GM19463 (cell line): ENCODE measurements around the gene ZNF84.

ENCODE experiments used
- ATAC-seq: cut with Tn5 transposase; IDR thresholded peaks from one replicate; pipeline ENCODE4 v1.9.1; 2021; ENCODE audit warnings: mild to moderate bottlenecking, moderate library complexity; ENCODE audit not compliant: unreplicated experiment

ZNF84 gene

DNA sequence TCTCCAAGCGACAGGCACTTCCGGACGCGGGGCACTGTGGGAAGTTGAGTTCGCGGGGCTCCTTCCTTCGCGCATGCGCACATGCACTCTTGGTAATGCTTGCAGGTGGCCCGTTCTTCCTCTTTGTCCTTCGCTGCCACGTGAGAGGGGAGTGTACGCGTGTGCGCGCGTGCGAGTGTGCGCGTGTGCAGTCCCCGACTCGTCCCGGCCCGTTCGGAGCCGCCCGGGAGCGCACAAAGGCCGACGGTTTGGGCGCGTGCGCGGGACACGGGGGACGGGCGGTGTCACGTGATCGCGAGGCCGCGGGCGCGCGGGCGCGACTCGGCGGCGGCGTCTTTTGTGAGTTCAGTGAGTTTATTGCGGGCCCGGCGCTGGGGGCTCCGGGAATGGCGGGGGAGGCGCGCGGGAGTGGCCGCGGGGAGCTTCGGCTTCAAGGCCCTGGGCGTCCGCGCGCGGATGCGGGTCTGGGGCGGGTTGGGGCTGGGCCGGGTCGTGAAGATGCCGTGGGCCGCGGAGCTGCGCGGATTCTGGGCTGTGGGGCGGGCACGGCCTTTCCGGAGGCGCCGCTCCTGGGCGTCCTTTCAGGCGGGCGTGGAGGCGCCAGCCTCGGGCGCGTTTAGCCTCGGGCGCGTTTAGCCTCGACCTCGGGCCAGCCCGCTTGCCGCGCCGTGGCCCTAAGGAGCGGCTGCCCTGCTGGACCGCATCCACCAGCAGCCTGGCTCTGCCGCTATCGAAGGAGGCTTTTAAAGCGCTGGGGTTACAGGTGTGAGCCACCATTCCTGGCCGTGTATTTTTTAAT lies at the start of gene ZNF84:
Gene ZNF84, plus strand, starts transcription at position 303 of the 799 bp plus-strand sequence. CDS start 3,959 bp downstream, outside the sequence.
- ATAC-seq: peak; percentile 97

DNA sequence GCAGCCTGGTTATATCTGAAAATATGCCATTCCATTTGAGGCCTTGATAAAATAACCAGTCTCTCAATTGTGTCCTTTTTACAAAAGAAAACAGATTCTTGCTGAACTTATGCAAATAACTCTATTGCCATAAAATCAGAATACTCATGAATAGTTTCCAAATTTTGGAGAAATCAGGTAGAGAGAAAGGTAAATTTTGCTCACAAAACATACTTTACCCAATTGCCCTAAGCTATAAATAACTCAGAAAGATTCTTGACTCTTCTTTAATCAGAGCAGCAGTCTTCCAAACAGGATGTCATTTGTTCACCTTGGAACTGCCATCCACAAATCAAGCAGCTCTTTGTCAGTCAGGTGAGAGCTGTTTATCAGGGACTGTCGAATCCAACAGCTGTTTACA lies 38.6 kb upstream of the ZNF84 start:
- no peak for ATAC-seq

DNA sequence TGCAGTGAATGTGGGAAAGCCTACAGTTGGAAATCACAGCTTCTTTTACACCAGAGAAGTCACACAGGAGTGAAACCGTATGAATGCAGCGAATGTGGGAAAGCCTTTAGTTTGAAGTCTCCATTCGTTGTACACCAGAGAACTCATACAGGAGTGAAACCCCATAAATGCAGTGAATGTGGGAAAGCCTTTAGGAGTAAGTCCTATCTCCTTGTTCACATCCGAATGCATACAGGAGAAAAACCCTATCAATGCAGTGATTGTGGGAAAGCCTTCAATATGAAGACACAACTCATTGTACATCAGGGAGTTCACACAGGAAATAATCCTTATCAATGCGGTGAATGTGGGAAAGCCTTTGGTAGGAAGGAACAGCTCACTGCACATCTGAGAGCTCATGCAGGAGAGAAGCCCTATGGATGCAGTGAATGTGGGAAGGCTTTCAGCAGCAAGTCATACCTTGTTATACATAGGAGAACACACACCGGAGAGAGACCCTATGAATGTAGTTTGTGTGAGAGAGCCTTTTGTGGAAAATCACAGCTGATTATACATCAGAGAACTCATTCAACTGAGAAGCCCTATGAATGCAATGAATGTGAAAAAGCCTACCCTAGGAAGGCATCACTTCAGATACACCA lies 26.5 kb upstream of the ZNF84 start:
- no peak for ATAC-seq

DNA sequence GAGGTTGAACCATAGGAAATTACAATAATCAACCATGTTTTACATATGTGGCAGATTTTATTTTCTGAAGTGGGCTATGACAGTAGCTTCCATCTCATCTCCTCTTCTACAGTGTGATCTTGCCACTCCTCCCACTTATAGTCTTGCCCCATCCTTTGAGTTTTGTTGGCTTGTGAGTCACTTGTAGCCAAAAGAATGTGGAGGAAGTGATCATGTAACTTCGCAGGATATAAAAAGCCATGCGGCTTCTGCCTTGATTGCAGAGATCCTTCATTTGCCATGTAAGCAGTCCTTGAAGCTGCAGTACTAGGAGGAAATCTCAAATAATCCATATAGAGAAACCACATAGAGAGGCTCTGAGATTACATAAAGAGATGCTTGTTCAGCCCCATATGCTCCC lies 13.7 kb upstream of the ZNF84 start:
- no peak for ATAC-seq

DNA sequence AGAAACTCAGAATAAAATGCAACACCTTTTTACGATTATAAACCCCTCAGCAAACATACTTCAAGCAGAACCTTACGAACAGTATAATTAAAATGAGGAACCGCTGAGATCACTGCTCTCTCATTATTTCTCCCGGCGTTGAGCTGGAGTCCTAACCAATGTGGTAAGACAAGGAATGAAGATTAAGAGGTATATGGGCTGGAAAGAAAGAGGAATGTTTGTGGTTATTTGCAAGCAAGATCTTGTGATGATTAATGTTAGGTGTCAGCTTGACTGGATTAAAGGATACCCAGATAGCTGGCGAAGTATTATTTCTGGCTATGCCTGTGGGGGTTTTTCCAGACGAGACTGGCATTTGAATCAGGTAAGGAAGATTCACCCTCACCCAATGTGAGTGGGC lies 10.3 kb upstream of the ZNF84 start:
- ATAC-seq: no peak

DNA sequence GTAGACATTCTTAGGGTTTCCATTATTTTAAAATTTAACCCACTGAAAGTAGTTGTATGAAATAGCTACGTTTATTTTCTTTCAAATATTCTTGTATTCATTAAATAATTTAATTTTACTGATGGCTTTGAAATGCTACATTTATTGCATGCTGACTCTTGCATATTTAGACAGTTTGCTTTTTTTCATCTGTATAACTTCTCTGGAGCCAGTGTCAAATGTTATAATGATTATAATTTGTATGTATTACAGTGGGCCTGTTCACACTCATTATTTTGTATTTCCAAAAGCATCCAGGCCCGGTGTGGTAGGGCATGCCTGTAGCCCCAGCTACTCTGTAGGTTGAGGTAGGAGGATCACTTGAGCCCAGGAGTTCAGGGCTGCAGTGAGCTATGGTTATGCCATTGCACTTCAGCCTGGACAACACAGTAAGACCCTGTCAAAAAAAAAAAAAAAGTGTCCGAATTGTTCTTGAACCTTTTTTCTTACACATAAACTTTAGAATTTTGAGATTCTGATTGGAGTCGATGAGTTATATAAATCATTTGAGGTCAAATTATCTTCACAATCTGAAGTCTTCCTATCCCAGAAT lies 905 bp downstream of the ZNF84 start:
- ATAC-seq: no peak

DNA sequence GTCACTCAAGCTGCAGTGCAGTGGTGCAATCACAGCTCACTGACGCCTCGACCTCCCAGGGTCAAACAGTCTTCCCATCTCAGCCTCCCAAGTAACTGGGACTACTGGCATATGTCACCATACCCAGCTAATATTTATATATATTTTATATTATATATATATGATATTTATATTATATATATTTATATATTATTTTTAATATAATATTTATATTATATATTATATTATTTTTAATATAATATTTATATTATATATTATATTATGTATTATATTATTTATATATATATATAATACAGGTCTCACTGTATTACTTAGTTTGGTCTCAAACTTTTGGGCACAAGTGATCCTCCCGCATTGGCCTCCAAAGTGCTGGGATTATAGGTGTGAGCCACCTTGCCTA lies 9.4 kb downstream of the ZNF84 start:
- no peak for ATAC-seq

DNA sequence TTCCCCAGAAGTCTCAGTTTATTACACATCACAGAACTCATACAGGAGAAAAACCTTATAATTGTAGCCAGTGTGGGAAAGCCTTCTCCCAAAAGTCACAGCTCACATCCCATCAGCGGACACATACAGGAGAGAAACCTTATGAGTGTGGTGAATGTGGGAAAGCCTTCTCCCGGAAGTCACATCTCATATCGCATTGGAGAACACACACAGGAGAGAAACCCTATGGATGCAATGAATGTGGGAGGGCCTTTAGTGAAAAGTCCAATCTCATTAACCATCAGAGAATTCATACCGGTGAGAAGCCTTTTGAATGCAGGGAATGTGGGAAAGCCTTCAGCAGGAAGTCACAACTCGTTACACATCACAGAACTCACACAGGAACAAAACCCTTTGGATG lies 20.1 kb downstream of the ZNF84 start:
- ATAC-seq: no peak

DNA sequence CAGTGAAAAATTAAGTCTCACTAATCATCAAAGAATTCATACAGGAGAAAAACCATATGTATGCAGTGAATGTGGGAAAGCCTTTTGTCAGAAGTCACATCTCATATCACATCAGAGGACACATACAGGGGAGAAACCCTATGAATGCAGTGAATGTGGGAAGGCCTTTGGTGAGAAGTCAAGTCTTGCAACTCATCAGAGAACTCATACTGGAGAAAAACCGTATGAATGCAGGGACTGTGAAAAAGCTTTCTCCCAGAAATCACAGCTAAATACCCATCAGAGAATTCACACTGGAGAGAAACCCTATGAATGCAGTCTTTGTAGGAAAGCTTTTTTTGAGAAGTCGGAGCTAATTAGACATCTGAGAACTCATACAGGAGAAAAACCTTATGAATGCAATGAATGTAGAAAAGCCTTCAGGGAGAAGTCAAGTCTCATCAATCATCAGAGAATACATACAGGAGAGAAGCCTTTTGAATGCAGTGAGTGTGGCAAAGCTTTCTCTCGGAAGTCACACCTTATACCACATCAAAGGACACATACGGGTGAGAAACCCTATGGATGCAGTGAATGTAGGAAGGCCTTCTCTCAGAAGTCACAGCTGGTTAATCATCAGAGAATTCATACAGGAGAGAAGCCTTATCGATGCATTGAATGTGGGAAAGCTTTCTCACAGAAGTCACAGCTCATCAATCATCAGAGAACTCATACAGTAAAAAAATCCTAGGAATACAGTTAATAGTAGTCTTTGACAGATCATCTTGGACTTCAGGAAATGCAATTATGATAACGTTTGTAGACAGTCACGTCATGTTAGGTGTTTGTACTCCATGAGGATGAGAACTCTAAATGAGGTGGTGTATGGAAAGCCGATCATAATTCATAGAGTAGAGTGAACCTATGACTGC lies 21.1 kb downstream of the ZNF84 start:
- no peak for ATAC-seq

DNA sequence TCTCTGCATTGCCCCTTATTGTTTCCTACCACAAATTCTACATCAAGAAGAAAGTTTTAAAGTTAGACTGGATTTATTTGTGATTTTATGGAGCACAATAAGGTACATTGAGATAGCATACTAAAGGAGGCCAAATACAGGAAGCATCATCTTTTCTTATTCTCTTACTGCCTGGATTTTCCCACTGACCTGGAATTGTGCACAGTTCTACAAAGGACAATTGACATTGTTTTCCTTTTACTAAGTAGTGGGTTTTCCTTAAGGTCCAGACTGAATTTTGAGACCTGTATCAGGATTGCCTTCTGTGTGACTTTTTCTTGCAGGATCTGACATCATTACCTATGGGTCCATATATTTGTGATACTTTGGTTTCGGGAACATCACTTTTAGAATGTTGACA lies 24.6 kb downstream of the ZNF84 start:
- ATAC-seq: no peak

DNA sequence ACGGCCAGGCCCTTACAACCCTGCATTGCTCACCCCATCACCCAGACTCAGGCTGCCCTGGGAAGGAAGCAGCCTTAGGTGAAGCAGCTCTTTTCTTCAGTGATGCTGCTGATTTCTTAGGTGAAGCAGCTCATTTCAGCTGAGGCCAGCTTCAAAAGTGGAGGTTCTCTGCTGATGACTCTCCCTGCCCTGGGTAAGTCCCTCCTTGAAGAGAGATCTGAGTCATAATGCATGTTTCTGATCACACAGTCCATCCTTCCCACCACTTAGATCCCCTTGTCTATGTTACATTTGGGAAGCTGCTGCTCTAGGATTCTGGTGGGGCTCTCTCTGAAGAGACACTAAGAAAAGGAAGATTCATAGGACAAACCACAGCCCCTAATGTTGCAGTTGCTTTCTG lies 26.2 kb downstream of the ZNF84 start:
- no peak for ATAC-seq

DNA sequence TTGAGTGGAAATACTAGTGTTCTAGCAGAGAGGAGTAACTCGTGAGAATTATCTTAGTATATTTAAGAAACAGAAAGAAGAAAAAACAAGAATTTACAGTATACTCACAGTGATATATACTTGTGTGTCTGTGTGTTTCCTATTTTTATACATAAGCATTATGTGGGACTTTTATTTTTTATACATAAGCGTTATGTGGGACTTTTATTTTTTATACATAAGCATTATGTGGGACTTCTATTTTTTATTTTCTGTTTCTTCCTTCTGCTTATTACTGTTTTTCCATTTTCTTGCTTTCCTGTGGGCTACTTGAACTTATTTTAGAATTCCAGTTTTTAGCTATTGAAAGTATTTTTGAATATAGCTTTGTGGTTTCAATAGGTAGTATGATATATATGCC lies 36.5 kb downstream of the ZNF84 start:
- ATAC-seq: no peak

DNA sequence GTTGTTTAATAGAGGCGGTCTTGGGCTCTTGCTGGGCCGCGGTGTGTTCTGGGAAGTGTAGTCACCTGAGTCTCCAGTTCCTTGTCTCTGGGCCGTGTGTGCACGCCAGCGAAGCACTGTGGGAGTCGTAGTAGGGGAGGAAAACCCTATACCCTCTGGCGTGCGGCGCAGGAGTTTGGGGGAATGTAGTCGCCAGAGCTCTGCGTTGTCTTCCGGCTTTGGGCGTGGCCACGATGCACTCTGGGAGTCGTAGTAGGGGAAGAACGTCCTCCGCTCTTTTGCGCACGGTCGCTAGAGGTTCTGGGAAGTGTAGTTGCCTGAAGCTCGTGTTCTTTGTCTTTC lies 42.7 kb downstream of the ZNF84 start:
- ATAC-seq: peak; percentile 74

DNA sequence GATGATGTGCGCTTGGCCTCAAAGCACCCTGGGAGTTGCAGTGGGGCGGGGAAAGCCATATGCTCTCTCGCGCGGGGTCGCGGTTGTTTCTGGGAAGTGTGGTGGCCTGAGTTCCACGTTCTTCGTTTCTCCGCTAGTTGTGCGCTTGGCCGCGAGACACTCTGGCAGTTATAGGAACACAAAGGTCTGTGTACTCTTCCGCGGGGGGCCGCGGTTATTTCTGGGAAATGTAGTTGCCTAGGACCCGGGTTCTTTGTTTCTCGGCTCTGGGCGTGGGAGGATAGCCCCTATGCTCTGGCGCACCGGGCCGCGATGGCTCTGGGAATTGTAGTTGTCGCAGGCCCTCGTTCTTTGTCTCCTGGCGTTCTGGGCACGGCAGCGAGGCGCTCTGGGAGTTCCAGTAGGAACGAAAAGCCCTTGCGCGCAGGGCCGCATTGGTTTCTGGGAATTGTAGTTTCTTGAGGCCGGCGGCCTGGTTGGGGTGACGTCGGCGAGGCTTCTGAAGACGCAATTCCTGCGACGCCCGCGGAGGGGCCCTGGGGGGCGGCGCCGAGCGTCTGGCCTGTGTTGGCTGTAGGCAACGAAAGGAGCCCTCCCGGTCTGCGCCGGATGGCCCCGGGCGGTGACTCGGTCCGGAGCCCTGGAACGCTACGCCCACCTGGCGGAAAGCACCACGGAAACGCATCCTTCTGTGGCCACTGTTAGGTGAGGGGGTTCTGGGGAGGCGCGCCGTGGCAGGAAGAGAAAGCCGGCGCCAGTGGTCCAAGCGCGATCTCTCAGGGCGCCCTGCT lies 43.3 kb downstream of the ZNF84 start, which contains the start of gene ZNF140:
Gene ZNF140, plus strand, starts transcription at position 556 of the 791 bp plus-strand sequence. CDS start 398 bp downstream, outside the sequence.
- ATAC-seq: peak; percentile 64

DNA sequence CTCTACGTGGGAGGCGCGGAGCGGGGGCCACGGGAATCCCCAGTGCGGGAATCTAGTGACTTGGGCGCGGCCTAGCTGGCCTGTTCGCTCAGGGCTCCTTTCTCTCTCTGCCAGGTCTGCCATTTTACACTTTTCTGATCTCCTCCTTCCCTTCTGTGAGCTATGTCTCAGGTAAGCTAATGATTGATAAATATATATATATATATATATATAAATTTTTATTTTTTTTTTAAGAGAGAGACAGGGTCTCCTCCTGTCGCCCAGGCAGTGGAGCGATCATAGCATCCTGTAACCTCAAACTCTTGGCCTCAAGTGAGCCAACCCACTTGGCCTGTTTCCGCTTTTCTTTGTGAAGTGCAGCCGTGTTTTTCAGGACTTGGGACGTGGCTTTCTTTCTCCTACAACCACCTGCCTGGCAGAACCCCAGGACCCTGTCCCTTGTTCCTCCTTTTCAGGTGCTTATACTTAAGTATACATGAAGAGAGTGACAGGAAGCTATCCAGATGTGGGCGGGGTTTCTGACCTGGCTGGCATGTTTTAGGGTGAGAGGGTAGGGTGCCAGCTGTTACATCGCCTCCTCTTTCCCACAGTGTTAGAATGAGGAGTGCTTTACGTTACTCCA lies 44.0 kb downstream of the ZNF84 start:
- no peak for ATAC-seq

DNA sequence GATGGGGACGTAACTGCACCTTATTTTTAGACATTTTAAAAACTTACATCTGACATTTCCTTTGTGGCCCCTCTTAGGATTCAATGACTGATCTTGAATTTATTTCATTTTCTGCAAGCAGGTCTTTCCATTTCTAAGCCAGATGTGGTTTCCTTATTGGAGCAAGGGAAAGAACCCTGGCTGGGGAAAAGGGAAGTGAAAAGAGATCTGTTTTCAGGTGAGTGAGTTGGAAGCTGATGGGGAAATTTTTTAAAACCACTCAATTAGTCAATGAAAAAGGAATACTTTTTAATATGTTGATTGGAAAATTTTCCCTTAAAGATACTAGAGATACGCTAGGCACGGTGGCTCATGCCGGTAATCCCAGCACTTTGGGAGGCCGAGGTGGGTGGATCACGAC lies 46.0 kb downstream of the ZNF84 start:
- no peak for ATAC-seq

DNA sequence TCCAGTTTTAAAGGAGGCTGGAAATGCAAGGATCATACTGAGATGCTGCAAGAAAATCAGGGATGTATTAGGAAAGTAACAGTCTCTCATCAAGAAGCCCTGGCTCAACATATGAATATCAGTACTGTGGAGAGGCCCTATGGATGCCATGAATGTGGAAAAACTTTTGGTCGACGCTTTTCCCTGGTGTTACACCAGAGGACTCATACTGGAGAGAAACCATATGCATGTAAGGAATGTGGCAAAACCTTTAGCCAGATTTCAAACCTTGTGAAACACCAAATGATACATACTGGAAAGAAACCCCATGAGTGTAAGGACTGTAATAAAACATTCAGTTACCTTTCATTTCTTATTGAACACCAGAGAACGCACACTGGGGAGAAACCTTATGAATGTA lies 68.3 kb downstream of the ZNF84 start:
- ATAC-seq: no peak

DNA sequence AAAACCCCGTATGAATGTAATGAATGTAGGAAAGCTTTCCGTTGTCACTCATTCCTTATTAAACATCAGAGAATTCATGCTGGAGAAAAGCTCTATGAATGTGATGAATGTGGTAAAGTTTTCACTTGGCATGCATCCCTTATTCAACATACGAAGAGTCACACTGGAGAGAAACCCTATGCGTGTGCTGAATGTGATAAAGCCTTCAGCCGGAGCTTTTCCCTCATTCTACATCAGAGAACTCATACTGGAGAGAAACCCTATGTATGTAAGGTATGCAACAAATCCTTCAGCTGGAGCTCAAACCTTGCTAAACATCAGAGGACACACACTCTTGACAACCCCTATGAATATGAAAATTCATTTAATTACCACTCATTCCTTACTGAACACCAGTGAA lies 68.9 kb downstream of the ZNF84 start:
- ATAC-seq: no peak

DNA sequence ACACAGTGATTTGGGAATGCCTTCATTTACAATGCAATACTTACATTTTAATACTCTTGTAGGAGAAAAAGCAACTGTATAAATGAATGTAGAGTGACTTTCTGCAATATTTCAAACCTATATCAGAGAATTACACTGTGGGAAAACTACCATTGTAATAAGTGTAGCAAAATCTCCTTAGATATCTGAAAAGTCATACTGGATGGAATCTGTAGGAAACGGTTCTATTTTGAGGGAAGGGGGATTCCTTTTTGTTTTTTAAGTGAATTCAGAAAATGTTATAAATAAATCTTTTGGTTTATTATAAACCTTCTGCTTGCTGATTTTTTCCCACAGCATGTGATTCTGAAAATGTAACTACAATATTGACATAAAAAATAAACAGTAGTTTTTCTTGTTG lies 69.8 kb downstream of the ZNF84 start:
- ATAC-seq: no peak

DNA sequence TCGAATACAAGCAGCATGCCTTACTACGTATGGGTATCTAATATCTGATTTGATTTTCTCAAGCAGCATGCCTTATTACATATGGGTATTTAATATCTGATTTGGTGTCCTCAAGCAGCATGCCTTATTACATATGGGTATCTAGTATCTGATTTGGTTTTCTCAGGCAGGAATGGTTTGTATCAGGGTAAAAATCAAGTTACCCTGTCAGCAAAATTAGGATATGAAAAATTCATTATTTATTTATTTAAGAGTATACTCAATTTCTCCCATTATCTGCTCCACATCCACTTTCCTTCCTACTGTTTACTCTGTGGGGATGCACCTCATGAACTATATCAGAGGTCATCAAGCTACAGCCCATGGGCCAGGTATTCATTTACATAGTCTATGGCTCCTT lies 70.8 kb downstream of the ZNF84 start:
- no peak for ATAC-seq
